ENCODE results near the gene SON.
A peak's percentile ranks its signal among the peaks of the same experiment; 100 is the strongest.

The SON gene

DNA sequence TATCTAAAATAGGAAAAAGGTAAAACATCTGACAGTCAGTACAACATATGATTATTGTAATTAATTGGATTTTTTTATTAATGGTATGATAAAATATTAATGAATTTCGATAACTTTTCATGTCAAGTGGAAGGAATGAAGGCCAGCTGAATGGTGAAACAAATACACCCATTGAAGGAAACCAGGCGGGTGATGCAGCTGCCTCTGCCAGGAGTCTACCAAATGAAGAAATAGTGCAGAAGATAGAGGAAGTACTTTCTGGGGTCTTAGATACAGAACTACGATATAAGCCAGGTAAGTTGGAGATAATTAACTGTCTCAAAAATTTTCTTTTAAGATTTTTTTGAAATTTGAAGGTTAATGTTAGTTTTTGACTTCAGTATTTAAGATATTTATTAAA lies 3.2 kb downstream of the SON start:
- DNase-seq (ENCODE audit: low read depth) = no peak

GRCh38 chr21:33549848-33550771 lies 7.3 kb downstream of the SON start:
- DNase-seq (ENCODE audit: low read depth) = no peak

DNA sequence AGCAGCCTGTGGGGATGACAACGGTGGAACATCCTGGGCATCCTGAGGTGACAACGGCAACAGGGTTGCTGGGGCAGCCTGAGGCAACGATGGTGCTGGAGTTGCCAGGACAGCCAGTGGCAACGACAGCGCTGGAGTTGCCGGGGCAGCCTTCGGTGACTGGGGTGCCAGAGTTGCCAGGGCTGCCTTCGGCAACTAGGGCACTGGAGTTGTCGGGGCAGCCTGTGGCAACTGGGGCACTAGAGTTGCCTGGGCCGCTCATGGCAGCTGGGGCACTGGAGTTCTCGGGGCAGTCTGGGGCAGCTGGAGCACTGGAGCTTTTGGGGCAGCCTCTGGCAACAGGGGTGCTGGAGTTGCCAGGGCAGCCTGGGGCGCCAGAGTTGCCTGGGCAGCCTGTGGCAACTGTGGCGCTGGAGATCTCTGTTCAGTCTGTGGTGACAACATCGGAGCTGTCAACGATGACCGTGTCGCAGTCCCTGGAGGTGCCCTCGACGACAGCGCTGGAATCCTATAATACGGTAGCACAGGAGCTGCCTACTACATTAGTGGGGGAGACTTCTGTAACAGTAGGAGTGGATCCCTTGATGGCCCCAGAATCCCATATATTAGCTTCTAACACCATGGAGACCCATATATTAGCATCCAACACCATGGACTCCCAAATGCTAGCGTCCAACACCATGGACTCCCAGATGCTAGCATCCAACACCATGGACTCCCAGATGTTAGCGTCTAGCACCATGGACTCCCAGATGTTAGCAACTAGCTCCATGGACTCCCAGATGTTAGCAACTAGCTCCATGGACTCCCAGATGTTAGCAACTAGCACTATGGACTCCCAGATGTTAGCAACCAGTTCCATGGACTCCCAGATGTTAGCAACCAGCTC lies 8.2 kb downstream of the SON start:
- DNase-seq (ENCODE audit: low read depth) = no peak

GRCh38 chr21:33551664-33552063 lies 8.8 kb downstream of the SON start:
- DNase-seq (ENCODE audit: low read depth) = no peak

DNA sequence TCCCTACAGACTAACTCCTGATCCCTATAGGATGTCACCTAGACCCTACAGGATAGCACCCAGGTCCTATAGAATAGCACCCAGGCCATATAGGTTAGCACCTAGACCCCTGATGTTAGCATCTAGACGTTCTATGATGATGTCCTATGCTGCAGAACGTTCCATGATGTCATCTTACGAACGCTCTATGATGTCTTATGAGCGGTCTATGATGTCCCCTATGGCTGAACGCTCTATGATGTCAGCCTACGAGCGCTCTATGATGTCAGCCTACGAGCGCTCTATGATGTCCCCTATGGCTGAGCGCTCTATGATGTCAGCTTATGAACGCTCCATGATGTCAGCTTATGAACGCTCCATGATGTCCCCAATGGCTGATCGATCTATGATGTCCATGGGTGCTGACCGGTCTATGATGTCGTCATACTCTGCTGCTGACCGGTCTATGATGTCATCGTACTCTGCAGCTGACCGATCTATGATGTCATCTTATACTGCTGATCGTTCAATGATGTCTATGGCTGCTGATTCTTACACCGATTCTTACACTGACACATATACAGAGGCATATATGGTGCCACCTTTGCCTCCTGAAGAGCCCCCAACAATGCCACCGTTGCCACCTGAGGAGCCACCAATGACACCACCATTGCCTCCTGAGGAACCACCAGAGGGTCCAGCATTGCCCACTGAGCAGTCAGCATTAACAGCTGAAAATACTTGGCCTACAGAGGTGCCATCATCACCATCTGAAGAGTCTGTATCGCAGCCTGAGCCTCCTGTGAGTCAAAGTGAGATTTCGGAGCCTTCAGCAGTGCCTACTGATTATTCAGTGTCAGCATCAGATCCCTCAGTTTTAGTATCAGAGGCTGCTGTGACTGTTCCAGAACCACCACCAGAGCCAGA lies 9.5 kb downstream of the SON start:
- DNase-seq (ENCODE audit: low read depth) = no peak

- no peak for DNase-seq (ENCODE audit: low read depth)
These were observed 10.3 kb downstream of the SON start for GRCh38 chr21:33552999-33553598.

DNA sequence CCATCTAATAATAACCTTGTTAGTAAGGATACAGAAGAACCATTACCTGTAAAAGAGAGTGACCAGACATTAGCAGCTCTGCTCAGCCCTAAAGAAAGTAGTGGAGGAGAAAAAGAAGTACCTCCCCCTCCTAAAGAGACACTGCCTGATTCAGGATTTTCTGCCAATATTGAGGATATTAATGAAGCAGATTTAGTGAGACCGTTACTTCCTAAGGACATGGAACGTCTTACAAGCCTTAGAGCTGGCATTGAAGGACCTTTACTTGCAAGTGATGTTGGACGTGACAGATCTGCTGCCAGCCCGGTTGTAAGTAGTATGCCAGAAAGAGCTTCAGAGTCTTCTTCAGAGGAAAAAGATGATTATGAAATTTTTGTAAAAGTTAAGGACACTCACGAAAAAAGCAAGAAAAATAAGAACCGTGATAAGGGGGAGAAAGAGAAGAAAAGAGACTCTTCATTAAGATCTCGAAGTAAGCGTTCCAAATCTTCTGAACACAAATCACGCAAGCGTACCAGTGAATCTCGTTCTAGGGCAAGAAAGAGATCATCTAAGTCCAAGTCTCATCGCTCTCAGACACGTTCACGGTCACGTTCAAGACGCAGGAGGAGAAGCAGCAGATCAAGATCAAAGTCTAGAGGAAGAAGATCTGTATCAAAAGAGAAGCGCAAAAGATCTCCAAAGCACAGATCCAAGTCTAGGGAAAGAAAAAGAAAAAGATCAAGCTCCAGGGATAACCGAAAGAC lies 11.6 kb downstream of the SON start:
- no peak for DNase-seq (ENCODE audit: low read depth)

GRCh38 chr21:33554982-33555344 lies 12.1 kb downstream of the SON start:
- DNase-seq (ENCODE audit: low read depth) = no peak

DNA sequence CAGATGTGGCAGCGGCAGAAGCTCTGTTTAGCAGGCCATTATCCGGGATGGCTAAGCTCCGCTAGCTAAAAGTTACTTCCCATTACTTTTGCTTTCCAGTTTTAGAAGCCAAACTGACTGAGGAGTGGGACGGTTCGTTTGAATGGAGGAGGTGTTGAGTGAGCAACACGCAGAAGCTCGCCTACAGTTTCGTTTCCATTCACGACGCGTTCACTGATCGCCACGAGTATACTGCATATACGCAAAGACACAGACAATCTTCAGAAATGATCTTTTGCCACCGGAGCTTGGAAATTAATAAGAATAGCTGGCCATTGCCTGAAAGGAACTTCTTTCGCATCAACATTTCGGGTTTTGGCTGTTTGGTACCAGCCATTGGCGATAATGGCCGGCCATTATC lies 14.6 kb downstream of the SON start:
- no peak for DNase-seq (ENCODE audit: low read depth)

- DNase-seq (ENCODE audit: low read depth) = no peak
These were observed 16.1 kb downstream of the SON start for GRCh38 chr21:33558777-33559421.

DNA sequence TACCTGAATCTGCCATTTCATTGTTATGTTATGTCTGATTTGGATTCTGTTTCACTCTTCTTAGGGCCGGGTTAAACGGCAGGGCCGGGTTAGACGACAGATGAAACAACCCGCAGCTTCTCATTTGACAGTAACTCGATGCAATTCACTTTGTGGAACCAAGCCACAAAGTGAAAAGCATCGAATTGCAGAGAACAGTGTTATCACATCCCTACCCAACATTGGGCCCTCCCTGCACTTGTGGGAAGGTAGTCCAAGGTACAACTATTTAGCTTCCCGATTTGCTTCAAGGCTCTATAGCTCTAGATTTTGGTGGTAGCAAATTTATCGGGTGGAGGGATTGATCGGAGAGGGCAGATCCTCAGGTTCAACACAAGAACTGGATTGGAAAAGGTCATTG lies 17.0 kb downstream of the SON start:
- DNase-seq (ENCODE audit: low read depth) = no peak

DNA sequence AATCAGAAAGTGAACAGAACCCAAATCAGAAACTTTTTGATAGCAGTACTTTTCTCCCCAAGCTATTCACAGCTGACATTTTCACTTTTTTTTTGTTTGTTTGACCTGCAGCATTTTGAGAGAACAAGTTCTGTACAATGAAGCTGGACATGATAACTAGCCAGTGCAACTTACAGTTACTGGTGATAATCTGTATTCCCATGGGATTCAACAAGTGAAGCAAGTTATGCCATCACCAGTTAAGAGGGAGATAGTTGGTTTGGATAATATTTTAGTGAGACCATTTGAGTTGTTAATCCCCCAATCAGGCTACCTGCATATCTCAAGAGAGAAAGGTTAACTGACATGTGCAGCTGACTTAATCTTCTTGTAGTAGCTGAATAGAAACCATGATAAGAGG lies 18.1 kb downstream of the SON start:
- no peak for DNase-seq (ENCODE audit: low read depth)

- no peak for DNase-seq (ENCODE audit: low read depth)
These were observed 18.5 kb downstream of the SON start for GRCh38 chr21:33561373-33561772.

DNA sequence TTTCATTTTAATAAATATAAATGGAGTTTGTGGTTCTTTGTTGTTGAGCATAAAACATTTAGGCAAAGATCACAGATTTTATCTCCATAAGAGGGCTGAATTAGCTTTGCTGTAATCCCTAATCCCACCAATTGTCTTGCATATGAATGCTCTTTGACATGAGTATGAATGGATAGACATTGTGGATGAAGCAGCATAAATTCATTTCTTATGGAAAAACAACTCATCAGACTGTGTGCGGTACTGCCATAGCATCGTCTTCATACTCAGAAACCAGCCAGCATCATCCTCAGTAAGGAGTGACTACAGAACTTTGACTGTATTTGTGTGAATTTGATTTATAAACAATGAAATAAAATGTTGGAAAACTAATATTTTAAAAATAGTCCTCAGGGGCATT lies 19.6 kb downstream of the SON start:
- no peak for DNase-seq (ENCODE audit: low read depth)

GRCh38 chr21:33566514-33566913 lies 23.7 kb downstream of the SON start:
- DNase-seq (ENCODE audit: low read depth) = no peak

GRCh38 chr21:33567914-33568313 lies 25.1 kb downstream of the SON start:
- no peak for DNase-seq (ENCODE audit: low read depth)

DNA sequence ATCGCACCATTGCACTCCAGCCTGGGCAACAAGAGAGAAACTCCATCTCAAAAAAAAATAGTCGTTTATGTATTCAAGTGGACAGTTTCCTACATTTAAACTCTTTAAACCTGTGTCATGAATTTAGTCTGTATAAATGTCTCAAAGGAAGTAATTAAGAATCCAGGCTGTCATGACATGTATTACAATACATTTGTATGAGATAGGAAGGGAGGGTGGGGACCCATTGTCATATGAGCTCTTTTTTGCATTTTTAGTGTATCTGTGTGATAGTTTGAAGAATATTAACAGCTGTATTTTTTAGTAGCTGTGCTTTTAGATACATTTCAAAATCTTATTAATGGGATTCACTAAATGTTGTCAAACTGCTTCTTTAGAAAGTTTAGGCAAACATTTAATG lies 25.6 kb downstream of the SON start:
- DNase-seq (ENCODE audit: low read depth) = no peak

GRCh38 chr21:33569991-33570390 lies 27.2 kb downstream of the SON start:
- DNase-seq (ENCODE audit: low read depth) = no peak

DNA sequence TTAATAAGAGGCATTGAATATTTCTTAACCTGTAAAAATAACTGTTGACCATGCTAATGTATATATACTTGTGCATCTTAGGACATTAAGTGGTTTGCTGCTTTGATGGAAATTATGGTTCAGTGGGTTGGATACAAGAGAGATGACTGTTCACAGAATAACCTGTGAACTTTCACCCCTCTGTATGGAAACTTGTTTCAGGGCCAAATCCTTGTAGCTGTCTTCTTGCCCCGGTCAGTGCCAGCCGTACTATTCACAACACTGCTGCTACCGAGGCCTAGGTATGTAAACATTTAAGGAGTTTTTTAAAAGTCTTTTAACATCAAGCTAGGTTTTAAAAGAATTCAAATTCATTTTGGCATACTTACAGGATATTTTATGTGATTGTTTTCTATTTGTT lies 29.5 kb downstream of the SON start:
- peak; percentile 33 for DNase-seq (ENCODE audit: low read depth)

DNA sequence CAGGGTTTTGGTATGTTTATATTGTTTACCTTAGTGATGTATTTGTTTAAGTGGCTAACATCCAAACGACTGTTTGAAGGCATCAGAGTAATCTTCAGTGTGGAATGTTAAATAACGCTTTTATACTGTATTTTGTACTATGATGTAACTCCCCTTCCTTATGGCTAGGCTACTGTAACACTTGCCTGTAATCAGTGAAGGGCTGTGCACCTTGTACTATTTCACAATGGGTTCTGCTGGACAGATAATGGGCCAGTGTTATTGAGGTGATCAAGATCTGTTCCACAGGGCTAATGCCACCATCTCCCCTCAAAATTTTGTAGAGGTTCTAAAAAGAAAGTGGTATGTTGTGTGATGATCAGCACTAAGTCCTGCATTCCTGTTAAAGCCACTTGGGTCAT lies 33.9 kb downstream of the SON start:
- peak; percentile 26 for DNase-seq (ENCODE audit: low read depth)

All from iris pigment epithelial cell (primary cell).